GM08714 (cell line): Measurements from ENCODE around the gene RNF40.

ENCODE experiments used
- H3K4me3 ChIP-seq: fragments of 200-500 bp; sonication (Bioruptor generic); 2 replicates; pipeline ENCODE4 v1.5.1; 2014; ENCODE audit warnings: mild to moderate bottlenecking, low read length, inconsistent platforms
- ZNF274 ChIP-seq: IDR thresholded peaks from 2 replicates; pipeline ENCODE4 v1.6.1; 2012; ENCODE audit warnings: mild to moderate bottlenecking, low read depth, low read length

RNF40 gene

DNA sequence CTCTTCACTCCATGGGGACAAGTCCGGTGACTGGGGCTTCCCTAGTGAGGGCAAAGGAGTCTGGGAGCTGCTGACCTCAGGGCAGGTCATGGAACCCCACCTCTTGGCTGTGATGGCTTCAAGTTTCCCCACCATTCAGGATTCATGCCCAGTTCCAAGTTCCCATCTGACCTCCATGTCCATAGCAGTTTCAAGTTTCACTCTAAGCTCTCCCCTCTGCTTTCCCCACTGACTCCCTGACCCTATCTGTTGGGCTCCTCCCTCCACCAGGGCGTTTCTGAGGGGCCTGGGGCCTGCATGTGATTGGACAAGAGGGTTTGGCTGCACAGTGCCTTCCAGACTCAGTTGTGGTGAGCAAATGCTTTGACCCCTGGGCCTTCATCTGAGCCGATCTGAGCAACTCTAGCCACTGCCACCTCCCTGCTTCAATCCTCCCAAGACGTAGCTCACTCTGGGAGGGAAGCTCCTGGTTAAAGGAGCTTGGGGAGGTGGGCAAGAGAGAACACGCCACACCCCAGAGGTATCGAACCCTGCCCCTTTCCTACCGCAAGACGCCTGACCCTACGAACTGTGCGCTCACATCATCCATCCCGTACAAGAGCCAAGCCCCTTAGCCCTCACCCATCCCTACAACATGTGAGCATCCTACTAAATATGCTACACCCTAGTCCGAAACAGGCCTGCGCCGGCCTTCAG, 16.6 kb downstream of the RNF40 start:
- no peak for TF ChIP-seq ZNF274

DNA sequence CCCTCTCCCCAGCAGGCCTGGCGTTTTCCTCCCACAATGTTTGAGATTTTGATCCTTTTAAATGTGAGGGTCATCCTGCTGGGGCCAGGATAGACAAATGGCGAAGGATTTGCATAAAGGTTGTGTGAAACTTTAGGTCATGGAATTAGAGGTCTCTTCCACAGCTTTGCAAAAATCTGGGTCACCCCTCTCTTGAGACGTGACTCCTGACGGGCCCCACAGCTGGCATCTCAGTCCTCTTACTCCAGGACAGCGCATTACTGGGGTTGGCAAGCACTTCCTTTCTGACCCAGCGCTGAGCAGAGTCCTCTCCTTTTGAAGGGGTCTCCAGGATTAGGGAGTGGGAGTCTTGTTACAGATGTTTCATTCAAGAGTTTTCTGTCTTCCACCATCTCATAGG, 17.5 kb downstream of the RNF40 start:
- no peak for TF ChIP-seq ZNF274
- no peak overlapping the region for H3K4me3 ChIP-seq

More for the DNA sequence above, 16.6 kb downstream of the RNF40 start:
- no peak overlapping the region for H3K4me3 ChIP-seq

DNA sequence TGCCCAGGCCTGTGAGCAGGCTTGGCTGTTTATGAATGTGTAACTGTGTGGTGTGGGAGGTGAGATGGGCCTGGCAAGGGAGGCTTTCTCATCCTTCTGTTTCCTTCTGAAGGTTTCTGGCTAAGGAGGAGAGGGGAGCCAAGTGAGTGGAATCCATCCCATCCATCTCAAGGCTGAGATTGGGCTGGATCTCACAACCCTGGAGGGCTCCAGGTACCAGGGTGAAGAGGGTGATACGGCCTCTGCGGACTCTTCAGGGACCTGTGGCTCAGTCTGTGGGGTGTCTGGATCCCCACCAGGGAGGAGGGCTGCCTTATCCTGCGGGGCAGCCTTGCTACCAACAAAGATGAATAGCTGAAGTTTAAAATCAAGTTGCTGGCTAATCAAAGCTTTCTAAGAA, 17.9 kb downstream of the RNF40 start:
- H3K4me3 ChIP-seq, result no peak overlapping the region
- no peak for TF ChIP-seq ZNF274

DNA sequence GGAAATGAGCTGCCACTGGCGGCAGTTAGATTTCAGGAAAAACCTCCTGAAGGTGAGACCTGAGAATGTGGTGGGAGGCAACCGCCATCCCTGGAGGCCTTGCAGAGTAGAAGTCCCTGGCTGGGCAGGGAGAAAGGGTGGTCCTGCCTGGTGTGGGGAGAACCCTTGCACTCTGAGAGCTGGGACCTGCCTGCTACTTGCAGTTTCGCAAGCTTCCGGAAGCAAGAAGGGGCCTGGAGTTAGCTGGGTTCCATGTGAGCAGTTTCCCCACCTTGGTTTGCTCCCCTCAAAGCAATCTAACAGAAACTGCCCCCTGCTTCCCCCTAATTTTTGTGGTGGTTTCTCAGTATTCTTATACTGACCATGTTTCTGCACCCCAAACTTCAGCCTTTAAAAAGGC, 18.4 kb downstream of the RNF40 start:
- H3K4me3 ChIP-seq, result no peak overlapping the region
- TF ChIP-seq ZNF274, result no peak

DNA sequence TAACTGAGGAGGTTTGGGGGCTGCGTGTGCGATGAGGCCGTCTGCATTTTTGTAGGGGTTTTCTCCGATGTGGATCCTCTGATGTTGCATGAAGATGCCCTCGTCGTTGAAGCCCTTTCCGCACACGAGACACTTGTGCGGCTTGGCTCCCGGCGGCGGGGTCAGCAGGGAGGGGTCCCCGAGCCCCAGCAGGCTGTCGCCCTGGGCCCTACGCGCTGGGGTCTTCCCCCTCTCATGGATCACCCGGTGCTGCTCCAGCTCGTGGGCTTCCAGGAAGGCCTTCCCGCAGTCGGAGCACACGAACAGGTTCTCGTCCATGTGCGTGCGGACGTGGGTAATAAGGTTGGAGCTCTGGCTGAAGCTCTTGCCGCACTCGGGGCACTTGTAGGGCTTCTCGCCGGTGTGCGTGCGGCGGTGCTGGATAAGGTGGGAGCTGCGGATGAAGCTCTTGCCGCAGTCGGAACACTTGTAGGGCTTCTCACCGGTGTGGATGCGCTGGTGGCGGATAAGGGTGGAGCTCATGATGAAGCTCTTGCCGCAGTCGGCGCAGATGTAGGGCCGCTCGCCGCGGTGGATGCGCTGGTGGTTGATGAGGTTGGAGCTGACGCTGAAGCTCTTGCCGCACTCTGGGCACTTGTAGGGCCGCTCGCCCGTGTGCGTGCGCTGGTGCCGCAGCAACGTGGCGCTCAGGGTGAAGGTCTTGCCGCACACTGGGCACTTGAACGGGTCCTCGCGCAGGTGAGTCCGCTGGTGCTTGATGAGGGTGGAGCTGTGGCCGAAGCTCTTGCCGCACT, 20.6 kb downstream of the RNF40 start:
- TF ChIP-seq ZNF274, result no peak
- H3K4me3 ChIP-seq, result no peak overlapping the region

DNA sequence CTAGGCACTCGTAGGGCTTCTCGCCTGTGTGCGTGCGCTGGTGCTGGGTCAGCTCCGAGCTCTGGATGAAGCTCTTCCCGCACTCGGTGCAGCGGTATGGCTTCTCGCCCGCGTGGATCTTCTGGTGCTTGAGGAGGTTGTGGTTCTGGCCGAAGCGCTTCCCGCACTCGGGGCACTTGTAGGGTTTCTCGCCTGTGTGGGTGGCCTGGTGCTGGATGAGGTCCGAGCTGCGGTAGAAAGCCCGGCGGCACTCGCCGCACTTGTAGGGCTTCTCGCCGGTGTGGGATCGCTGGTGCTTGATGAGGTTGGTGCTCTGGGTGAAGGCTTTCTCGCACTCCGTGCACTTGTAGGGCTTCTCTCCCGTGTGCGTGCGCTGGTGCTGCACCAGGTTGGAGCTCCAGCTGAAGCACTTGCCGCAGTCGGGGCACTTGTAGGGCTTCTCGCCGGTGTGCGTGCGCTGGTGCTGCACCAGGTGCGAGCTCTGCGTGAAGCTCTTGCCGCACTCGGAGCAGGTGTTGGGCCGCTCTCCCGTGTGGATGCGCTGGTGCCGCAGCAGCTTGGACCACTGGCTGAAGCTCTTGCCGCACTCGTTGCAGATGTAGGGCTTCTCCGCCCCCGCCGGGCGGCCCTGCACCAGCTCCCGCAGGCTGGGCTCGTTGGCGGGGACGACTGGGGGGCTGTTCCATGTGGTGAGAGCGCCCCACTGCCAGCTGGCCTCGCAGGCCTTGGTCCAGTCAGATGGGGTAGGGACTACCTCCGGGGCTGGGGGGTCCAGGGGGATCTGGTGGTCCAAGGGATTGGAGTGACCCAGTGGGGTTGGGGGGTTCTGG, 21.4 kb downstream of the RNF40 start:
- TF ChIP-seq ZNF274, result no peak
- no peak overlapping the region for H3K4me3 ChIP-seq

DNA sequence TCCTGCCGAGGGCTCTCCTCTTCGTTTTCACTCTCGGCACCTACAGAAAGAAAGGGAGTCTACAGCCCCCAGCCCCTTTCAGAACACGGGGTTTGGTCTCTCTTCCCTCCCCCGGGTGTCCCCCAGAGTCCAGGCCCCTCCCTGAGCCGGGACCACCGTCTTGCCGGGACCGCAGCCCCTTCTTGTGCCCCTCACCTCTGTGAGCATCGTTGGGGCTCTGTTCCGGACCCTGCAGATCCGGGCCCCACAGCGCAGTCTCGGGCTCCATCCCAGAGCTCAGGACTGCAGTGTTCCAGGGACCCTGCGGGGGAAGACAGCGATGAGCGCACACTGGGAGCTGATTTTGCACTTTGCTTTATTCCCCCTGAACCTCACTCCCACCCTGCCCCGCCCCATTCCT, 22.1 kb downstream of the RNF40 start:
- TF ChIP-seq ZNF274, result no peak
- H3K4me3 ChIP-seq, result no peak overlapping the region

DNA sequence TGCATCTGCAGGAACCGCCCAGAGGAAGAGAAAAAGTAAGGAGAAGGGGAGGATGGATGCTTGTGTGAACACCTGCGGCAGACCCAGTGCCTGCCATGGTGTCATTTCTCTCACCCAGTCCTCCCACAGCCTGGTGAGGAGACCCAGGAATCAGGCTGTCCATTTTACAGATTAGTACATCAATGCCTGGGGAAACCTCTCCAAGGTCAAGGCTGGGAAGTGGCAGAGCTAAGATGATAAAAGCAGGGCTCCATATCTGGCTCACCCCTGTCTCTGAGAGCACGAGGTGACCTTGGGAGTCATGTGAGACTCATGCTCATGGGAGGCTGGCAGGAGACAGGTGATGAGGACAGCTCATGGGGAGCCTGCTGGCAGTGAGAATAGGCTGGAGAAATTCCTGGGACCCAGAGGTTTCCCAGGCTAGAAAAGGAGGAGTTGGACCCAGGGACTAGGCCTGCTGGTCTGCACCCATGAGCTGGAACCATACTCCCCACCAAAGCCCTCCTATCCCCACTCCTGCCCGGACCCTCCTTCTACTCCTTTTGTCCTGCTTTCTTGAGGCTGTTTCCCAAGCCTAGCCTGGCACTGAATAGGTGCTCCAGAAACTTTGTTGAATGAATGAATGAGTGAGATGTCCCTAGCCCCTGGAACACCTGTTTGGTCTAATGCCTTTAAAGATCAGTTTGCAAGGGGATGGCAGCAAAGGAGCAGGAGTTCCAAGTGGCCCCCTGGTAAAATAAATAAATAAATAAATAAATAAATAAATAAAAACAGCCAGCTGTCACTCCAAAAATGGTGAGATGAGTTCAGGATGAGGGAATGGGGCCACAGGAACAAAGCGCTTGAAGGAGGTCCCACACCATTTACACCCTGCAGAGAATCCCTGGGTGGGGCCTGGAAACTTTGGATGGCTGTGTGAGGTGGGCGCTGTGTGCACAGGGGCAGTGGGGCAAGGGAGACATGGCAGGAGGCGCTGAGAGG, 23.3 kb downstream of the RNF40 start:
- no peak for TF ChIP-seq ZNF274
- peak overlapping the region; percentile 92; the same call in 1 of the 2 replicates for H3K4me3 ChIP-seq

DNA sequence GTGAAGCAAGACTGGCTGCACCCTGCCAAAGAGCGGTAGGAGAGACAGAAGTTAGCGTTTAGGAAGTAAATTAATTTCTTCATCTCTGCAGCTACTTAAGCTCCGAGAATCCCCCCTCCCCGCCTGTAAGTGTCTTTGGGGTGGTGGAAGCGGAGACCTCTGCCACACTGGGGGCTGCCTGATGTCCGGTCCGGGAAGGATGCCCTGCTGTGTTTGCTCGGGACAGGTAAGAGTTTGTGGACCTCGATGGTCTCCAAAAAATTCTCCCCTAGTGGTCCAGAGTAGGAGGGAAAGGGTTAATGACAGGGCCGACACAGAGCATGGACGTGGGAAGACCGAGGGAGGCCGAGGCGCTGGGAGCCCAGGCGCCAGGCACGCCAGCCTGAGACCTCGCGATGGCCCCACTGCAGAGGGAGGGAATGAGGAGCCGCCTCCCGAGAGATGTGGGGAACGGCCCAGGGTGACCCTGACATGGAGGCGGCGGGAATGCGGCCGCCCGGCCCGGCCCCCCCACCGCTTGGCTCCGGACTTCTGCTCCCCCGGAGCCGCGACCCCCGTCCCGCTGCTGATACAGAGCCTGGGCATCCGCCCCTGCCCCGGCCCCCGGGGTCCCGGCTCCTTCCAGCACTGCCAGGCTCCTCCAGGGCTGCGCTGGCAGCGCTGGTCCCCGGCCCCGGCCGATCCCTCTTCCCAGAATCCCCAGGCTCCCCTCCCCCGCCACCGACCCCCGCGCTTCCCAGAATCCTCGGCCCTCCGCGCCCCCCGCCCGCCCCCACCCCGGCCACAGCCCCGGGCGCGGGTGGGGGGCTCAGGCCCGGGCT, 24.2 kb downstream of the RNF40 start:
- no peak for TF ChIP-seq ZNF274
- peak overlapping the region; percentile 92 for H3K4me3 ChIP-seq

DNA sequence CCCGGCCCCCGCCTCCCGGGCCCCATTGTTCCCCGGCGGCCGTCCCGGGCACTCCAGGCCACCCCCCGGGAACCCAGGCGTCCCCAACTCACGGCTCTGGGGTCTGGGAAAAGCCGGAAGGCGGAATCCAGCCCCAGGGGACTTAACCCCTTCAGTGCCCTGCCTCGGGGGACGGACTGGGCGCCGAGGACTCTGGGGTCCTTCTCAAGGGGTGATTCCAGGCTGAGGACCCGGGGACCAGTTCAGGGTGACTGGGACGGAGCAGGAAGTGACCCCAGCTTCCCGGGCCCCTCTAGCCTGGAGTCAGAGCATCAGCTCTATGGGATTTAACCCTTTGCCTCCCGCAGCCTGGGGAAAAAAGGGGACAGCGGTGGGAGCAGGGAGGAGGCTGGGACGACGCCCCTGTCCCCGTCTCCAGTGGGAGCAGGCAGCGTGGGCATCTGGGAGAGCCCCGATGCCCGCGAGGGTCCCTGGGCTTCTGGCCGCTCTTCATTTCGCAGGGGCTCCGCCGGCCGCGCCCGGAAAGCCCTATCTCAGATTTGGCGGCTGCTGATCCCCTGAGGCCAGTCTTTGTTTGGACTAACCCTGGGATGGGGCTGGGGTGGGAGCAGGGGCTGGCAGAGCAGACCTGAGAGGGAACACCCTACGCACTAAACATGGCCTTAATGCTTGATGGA, 25.0 kb downstream of the RNF40 start, which contains the start of gene ZNF629:
Gene ZNF629 (minus strand): TSS at position 270 of the 677 bp plus-strand sequence. CDS start 2,723 bp downstream, outside the sequence.
- H3K4me3 ChIP-seq, result peak within 1 kb of the TSS; percentile 92
- no peak for TF ChIP-seq ZNF274

DNA sequence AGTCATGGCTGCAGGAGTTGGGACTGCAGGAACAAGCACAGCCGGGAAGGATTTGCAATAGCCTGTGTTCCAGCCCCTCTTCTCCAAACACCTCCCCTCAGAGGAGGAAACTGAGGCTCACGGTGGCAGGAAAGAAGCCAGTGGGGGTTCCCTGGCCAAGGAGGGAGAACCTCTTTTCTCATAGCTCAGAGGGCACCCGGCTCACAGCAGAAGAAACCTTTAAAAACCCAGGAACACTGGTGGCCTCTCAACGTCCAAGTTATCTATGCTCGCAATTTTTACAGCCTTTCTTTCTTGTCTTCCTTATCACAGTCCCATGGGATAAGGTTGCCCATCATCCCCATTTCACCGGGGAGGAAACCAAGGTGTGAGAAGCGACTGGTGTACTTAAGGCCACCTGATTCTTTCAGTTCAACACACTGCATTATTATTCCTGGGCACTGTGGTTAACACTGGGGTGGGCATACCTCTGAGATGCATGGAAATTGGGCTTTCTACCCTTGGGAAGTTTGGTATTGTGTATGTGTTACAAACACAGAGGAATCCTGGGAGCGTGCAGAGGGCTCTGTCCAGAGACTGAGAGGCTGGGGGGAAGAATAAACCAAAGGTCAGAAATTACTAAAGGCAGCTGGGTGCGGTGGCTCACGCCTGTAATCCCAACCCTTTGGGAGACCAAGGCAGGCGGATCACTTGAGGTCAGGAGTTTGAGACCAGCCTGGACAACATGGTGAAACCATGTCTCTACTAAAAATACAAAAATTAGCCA, 25.7 kb downstream of the RNF40 start:
- H3K4me3 ChIP-seq, result peak overlapping the region; percentile 92; the same call in 1 of the 2 replicates
- TF ChIP-seq ZNF274, result no peak
